Activated CD4-positive, alpha-beta T cell treated with anti-CD3 and anti-CD28 coated beads, Interleukin-10, Interleukin-2, amounts not matched to agents 100 ng/mL and 50 ng/mL, durations not matched to agents 16 hours and 8 hours (primary cell): Measurements from ENCODE around the gene GNAI3.

ENCODE experiments used
- DNase-seq: peaks from one replicate; pipeline ENCODE4 v3.0.0-alpha.2; 2020

Gene GNAI3

DNA sequence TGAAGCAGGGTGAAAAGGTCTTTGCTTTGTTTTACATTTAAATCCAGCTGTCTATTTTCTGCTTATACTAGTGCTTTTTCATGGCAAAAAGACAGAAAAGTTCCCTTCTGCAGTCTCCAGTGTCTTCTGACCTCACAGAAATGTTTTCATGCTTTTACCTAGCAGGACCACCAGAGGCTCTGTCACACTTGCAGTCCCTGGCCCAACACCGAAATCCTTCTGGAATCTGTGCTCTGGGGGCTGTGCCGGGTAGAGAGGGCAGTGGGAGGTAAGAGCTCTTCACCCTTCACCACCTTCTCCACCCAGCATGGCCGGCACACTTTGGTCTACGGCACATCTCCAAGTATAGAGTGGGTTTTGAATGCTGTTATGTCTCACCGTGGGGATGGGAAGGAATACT lies 50.2 kb downstream of the GNAI3 start:
- no peak for DNase-seq

DNA sequence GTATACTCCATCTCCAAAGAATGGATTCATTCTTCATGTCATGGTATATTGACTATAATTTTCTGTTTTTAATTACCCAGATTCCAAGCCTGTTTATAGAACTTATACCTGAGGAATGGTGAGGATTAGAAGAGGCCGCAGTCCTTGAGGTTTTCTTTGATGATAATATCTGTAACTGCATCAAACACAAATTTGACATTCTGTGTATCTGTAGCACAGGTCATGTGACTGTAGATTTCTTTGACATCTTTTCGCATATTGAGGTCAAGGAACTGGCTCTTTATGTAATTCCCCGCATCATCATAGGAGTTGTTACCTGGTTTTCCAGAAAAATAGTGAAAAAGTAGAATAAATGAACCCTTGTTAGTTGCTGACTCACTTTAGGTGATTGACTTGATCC lies 54.8 kb downstream of the GNAI3 start:
- no peak for DNase-seq

DNA sequence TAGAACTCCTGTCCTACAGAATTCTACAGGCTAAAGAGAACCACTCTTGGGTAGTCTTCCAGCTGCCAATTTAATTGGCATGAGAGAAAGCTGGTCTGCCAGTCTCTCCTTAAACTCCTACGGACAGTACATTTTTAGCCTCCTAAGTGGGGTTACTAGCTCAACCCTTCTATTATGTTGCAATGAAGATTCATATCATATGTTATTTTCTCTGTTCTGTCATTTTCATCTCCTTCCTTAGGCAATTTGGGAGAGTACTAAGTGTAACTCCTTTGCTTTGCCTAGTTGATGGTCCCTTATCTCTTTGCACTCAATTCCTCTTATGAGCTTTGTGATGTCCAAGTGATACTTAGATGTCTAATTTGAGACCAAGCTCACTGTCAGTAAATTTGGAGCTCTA lies 57.0 kb downstream of the GNAI3 start:
- DNase-seq = no peak

DNA sequence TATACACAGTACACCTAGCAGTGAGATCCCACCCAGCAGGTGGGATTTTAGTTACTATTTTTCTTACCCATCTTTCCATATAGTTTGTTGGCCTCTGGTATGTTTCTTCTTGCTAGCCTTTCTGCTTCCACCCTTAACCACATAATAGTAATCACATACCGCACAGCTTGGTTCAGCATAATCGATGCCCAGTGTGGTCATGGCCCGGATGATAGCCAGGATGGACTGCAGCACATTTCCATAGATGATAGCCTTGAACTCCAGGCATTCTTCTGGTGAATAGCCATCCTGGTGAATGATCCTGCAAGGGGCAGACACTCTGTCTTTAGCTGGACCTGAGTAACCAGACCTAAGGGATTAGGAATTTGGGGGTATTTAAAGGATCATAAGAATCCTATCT lies 61.5 kb downstream of the GNAI3 start:
- DNase-seq = no peak

DNA sequence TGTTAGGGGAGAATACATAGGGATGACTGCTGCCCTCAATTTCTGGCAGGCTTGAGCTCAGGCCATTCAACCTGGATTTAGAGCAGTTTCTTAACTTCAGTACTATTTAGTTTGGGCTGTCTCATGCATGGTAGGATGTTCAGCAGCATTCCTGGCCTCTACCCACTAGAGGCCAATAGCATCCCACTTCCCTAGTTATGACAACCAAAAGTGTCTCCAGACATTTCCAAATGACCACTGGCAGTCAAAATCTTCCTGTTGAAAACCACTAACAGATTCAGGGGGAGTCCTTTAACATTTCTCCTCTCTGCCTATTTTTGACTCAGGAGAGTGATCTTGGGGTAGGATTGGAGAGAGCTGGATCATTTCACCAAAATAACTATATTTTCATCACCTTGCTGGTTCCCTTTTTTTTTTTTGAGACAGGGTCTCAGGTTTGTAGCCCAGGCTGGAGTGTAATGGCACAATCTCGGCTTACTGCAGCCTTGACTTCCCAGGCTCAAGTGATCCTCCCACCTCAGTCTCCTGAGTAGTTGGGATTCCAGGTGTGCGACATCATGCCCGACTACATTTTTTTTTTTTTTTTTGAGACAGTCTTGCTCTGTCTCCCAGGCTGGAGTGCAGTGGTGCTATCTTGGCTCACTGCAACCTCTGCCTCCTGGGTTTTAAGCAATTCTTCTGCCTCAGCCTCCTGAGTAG lies 62.3 kb downstream of the GNAI3 start:
- DNase-seq = no peak

DNA sequence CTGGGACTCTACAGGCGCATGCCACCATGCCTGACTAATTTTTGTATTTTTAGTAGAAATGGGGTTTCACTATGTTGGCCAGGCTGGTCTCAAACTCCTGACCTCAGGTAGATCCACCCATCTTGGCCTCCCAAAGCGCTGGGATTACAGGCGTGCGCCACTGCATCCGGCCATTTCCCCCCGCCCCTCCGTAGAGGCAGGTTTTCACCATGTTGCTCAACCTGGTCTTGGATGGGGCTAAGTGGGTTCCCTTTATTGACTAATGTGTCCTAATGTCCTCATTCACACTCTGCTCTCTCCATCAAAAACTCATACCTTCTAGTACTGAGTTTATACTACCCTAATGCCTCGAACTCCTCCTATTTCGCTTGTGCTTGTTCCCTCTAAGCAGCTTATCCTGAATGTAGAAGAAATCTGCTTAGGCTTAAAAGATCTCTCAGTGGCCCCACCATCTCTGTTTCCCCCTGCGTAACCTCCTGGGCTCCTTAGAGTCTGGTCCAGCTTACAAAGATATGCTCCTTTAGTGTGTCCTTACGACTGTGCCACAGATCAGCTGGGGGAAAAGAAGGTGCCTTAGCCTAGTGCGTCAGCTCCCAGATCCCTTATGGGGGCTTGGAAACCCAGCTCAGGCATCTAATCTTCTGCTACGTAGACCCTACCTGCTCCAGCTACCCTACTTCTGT lies 63.0 kb downstream of the GNAI3 start:
- no peak for DNase-seq

DNA sequence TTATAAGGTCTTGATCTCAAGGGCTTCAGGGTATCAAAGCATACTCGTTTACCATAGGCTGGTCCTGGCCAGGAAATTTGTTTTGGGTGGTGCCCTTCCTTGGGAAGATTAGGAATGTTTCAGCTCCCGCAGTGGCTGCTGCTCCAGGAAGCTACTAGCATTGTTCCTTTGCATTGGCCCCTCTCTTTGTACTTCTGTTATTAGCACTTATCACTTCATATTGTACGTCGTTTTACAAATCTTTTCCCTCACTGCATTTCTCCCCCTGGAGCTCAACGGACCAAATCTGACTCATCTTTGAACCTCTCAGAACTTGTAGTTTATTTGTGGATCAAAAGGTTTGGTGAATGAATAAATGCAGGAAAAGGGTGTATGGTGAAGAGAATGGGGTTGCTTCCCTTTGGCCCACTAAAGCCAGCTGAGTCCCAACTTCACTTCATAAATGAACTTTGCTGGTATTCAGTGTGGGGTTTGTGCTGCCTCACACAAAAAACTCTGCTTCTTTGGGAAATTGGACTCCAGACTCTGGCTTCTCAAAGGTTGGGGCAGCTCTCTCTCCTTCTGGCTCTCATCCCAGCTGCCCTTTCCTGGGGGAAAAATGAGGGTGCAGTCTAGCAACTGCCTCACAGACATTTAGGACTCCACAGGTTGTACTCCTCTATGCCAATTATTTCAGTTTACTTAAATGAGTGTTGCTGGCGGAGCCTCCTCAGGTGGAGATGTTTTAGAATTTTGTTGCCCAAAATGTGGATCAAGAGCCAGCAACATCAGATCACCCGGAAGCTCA lies 65.1 kb downstream of the GNAI3 start:
- DNase-seq = no peak

DNA sequence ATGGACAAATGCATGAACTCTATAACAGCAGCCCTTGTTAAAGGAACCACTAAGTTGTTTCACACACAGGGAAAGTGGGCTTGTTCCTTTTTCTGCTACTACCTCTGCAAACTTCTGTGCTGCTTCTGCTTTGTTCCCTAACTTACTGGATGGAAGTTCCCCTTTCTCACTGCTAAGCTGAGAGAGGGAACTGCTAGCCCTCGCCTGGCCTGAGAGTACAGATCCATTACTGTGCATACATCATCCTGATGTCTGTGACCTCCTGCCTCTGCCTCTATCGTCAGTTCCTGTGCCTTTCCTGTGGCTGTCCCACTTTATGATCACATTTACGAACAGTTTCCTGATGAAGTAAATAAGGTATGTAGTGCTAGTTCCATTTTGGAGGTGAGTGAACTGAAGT lies 67.5 kb downstream of the GNAI3 start:
- no peak for DNase-seq

DNA sequence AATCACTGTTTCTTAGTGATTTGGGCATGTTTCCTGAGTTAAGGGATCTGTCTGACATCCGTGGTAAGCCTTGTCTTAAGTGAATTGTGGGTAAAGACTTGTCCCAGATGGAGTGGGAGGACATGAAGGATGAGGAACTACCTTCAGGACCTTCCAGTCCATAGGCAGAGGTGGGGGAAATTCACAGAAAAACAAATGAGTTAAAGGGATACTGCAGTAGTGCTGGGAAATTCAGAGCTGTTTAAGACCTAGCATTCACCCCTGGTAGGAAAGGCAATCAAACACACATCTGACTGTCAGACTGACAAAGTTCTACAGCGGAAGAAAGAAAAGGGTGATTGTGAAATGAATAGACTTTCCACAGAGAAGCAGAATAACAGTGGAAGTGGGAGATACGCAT lies 68.0 kb downstream of the GNAI3 start:
- no peak for DNase-seq

DNA sequence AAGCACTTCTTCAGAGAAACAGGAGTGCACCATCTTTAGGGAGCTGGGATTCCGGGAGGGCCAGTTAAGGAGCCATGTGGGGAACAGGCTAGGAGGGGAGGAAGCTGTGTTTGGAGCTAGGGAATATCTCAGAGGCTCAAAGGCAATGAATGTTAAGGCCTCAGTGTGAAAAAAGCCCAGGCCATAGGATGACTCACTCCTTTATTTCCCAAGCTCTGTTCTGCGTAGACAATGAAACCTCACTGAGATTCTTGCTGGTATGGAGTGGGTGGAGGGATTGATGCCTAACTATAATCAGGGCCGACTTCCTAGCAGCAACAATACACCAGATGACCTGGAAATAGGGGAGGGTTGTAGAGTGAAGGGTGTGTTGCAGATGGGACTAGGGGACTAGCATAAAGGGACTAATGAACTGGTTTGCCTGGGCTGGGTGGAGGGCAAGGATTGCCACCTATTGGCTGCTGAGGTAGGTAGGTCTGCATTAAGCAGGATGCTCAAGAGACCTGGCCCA lies 68.9 kb downstream of the GNAI3 start:
- DNase-seq = no peak

DNA sequence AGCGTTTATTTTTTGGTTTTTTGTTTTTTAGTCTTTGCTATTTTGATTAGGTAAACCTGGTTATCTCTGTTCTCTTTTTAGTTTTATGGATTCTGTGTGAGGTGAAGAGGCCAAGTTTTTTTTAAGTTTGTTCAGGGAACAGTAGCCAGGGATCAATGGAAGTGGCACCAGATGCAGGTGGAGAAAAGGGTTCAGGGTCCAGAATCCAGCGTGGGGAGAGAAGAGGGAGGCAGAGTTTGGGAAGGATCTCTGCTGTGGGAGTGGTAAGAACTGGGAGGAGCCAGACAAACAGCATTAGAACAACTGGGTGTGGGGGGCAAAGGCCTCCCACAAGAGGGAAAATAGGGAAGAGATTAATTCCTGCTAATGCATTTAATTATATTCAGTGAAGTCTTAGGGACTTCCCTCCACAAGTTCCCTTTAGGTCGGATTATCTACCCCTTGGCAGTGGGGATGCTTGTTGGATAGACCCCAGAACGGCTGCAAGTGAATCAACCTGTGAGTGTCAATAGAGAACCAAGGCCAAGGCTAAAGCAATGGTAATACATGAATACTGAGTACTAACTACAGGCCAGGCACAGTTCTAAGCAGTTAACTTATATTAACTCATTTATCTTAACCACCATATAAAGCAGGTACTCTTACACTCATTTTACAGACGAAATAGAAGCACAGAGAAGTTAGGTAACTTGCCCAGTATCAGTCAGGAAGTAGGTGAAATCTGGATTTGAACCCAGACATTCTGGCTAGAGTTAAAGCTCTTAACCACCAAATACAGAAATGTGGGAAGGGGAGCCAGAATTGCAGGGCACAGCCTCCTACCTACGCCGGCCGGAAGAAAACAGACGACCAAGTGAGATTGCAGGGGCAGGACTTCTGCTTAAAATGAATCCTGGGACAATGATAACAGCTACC lies 70.5 kb downstream of the GNAI3 start:
- DNase-seq = no peak

DNA sequence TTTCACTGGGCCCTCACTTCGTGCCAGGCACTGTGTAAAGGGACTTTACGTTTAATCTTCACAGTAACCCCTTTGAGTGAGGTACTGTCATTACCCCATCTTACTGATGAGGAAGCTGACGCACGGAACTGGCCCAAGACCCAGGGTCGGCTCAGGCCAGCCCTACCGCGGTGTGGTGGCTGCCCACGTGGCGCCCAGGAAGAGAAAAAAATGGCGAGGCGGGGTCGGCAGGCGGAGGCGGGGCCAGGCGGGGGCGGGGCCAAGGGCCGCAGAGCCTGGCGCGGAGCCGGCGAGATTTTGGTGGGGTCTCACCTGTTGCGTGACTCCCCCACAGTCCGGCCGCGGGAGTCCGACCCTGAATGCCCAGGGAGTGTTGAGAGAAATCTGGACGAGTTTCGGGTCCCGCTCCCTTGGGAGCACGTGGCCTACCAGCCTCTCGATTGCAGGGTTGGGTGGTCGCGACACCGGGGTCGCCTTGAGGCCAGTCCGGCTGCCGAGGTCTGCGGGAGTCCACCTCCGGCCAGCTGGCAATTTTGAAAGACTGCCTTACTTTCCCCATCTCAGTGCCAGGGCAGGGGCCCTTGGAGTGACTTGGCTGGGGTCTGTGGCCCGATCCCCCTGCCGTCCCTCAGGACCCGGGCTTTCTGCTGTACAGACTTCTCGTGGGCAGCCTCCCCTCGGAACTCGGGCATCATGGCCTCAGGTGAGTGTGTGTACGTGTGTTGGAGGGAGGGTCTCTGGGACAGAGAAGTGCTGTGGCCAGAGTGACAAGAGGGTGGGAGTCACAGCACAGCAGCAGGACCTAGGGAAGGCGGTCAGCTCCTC lies 71.4 kb downstream of the GNAI3 start, which contains the start of the genes AMPD2 and GNAT2:
Gene AMPD2 (plus strand): TSS at position 262 of the 825 bp plus-strand sequence. CDS start 1,339 bp downstream, outside the sequence.
Gene GNAT2 (minus strand): TSS at position 41 of the 825 bp plus-strand sequence. CDS start 6,746 bp downstream, outside the sequence.
- DNase-seq = peak; percentile 85

DNA sequence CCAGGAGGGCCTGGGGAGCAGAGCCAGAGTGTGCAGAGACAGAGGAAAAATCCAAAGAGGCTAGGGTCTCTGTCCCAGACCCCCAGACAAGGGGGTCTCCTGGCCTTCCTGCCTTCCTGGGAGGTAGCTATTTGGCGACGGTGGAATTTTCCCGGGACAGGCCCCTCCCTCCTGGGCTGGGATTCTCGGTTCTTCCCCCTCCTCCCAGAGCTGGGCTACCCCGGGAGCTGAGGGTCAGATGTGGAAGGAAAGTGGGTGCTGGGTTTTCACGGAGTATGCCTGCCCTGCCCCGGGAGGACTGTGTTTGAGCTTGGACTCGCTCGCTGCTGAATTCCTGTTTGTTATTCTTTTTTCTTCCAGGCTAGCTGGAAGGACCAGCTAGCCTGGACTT lies 72.0 kb downstream of the GNAI3 start:
- DNase-seq = no peak

DNA sequence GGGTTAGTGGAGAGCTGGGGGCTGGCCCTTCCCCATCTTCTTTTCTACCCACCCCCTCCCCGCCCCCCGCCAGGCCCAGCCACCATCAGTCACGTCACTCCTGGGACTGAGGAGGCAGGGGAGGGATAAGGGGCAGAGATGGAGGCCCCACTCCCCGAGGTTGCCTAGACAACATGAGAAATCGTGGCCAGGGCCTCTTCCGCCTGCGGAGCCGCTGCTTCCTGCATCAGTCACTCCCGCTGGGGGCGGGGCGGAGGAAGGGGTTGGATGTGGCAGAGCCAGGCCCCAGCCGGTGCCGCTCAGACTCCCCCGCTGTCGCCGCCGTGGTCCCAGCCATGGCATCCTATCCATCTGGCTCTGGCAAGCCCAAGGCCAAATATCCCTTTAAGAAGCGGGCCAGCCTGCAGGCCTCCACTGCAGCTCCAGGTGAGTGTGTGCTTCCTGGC lies 72.4 kb downstream of the GNAI3 start:
- peak; percentile 99 for DNase-seq

DNA sequence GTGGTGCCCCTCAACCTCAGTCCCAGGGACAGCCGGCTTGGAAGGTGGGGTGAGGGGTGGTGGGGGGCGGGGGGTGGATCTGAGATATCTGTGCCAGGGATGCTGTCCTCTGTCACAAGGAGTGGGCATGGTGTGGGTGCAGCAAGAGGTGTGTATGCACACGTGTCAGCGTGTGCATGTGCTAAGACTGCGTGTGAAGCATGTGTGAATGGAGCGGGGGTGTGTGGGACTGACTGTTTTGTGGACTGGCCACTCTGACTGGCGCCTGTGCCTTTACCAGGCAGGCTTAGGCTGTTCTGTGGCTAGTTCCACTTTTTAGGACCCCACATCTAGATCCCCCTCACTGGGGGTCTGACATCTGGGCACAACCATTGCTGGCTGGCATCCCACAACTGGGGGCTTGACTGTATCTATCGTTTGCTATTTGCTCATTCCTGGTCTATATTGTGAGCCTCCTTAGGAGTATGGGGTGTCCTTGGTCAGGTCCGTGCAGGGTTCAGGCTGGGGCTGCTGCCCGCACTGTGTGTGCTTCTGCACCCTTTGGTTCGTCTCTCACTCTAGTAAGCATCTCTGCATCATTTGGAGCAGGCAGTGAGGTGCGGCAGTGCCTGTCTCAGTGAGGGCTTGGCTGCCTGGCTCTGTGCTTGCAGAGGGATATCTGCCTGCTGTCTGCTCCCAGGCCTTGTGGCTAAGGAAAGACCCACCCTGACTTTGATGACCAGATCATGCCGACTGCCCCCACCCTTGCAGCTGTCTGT lies 73.1 kb downstream of the GNAI3 start:
- DNase-seq = no peak

DNA sequence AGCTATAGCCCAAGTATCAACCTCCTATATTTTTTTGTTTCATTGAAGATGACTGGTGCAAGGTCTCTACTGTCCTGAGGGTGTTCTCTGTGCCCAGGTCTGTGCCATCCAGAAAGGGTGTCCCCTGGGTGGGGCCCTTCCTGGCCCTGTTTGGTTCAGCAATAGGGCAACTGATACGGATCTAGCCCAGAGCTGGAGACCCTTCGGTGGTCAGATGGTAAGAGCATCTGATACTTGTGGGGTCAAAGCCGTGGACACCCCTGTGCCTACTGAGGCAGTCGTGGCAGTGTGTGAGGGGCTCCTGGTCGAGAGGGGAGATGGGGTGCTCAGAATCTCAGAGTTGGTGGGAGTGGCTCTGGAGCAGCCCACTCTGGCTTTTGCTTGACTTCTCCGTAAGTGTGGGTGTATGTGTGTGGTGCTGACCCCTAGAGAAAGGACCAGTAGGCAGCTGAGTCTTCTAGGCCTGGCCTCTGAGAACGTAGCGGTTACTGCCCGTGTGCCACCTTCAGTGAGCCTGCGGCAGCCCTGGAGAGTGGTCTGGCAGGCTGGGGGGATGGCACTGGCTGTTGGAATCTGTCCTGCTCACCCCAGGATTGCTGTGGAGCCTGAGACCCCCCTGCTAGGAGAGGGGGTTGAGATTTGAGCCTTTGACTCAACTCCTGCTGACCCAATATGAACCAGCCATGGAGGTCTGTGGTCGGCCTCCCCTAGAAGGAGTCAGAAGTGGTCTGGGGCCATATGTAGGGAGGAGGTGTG lies 73.9 kb downstream of the GNAI3 start:
- DNase-seq = no peak

DNA sequence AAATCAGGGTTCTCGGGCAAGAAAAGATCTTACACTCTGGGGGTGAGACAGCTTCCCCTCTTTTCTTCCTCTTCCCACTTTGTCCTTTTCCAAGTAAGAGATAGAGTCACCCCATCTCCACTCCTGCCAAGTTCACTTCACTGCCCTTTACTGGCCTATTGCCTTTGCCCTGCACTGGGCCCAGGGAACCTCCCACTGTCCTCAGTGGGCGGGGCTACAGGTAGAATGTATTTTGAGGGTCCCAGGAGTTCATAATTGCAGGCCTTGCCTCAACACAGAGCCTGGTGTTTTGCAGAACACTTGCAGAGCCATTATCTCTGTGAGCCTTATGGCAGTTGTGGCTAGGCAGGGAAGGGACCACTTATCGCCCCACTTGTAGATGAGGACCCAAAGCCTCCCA lies 74.5 kb downstream of the GNAI3 start:
- DNase-seq = no peak

DNA sequence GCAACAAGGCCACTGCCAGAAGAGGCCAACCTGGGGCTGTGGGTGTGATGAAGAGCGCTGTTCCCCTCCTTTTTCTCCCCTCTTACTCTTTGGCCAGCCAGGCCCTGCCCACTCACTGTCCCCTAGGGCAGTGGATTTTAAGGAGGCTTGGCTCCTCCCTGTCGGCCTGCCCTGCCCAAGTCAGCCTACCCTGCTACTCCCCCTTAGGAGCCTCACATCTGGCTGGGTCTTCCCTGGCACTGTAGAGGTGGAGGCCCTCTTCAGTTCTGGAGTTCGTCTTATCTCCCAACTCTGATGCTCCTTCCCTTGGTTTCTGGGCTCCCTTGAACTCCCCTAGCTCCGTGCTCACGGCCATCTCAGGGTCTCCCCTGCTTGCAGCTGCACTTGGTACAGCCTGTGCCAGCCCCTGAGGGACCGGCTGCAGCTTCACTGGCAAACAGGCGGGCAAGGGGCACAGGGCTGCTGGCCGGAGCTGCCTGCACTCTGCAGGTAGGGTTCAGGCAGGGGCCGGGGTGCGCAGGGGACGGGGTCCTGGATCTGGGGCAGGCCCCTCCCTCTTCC lies 75.3 kb downstream of the GNAI3 start:
- DNase-seq = no peak

DNA sequence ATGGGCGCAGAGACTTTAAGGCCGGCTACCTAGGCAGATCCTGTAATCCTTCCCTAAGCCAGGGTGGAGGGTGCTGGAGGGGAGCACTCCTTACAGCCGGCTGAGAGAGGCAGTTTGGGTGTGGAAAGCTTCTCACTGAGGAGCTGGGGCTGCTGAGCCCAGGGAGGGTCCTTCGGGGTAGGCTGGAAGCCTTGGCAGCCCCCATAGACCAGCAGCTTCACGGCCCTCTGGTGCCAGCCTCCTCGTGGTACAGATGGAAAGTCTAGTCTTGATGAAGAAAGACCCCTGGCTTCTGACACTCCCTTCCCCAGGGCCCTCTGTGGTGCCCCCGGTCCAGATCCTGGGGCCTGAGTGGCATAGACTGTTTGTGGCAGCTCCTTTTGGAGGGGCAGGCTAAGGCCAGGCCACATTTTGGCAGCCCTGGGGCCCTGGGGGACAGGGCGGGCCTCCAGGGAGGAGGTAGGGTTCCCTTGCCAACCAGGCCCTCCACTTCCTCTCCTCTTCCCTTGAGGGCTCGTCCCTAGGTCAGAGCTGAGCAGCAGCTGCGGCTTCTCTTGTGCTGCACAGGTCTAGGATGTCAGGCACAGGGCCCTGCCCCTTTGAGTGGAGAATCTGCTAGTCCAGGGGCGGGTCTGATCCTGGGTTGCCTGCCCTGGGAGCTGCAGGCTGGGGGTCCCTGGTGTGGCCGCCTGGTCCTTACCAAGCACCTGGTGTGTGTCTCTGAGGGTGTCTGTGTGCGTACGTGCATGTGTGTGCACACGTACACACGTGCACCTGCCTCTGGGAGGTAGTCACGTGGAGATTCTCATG lies 76.0 kb downstream of the GNAI3 start:
- DNase-seq = no peak
